Immature natural killer cell (primary cell): ENCODE measurements around the gene HLX. TPM values are rescaled to one million over a fixed set of nuclear protein-coding genes. Genes with fewer than 3 reads are reported as not detected.

Experiments
- DNase-seq, 3 donors: peaks; one replicate each; pipeline ENCODE4 v3.0.0; 2022; ENCODE audit warnings: mixed read lengths in 1 of 3
- H3K27ac Mint-ChIP-seq, 6 donors: one replicate each; pipeline ENCODE4 v1.8.0; 2020; ENCODE audit warnings: mixed read lengths in 6 of 6, mild to moderate bottlenecking in 5 of 6, inconsistent platforms in 4 of 6, moderate library complexity in 3 of 6
- H3K27me3 Mint-ChIP-seq, 3 donors: one replicate each; pipeline ENCODE4 v1.8.0; 2020 to 2021; ENCODE audit warnings: low read depth in 3 of 3, mild to moderate bottlenecking in 3 of 3, mixed read lengths in 3 of 3, moderate library complexity in 3 of 3, inconsistent platforms in 1 of 3
- H3K36me3 Mint-ChIP-seq, 3 donors: one replicate each; pipeline ENCODE4 v1.8.0; 2020; ENCODE audit warnings: mixed read lengths in 3 of 3, inconsistent platforms in 2 of 3, mild to moderate bottlenecking in 2 of 3
- H3K4me1 Mint-ChIP-seq, 2 donors: one replicate each; pipeline ENCODE4 v1.8.0; 2020; ENCODE audit warnings: inconsistent platforms in 2 of 2, mild to moderate bottlenecking in 2 of 2, mixed read lengths in 2 of 2, moderate library complexity in 1 of 2
- H3K4me3 Mint-ChIP-seq, 5 donors: one replicate each; pipeline ENCODE4 v1.8.0; 2020; ENCODE audit warnings: mild to moderate bottlenecking in 5 of 5, mixed read lengths in 5 of 5, inconsistent platforms in 3 of 5, moderate library complexity in 3 of 5
- H3K9me3 Mint-ChIP-seq, 6 donors: one replicate each; pipeline ENCODE4 v1.8.0; 2020; ENCODE audit warnings: mild to moderate bottlenecking in 6 of 6, mixed read lengths in 6 of 6, inconsistent platforms in 4 of 6, moderate library complexity in 3 of 6
- polyA plus RNA-seq, 3 donors: library from polyadenylated mRNA; unstranded; fragments of 300-500 nt; fragmentation: Illumina TruSeq; gene quantifications; one replicate each; pipeline ENCODE4 v1.2.3, GENCODE V29; 2021

The HLX gene
- under 1 TPM in 1 of 3 donors, not detected in 2; 0.09 TPM for polyA plus RNA-seq

- Mint-ChIP-seq H3K9me3 (peaks cover 0 to 4% (median 0%) of the 10 kb centered on the region in 6 donors), H3K4me1 (peaks cover 32 to 39% of the 10 kb centered on the region in 2 donors), H3K27me3 (peaks cover 23 to 54% (median 35%) of the 10 kb centered on the region in 3 donors), H3K27ac (no peak within 1 kb of the TSS), H3K36me3 (peaks cover 0 to 3% (median 0%) of the 10 kb centered on the region in 3 donors), H3K4me3 (peak within 1 kb of the TSS; percentile 74 to 77 (median 77))
- DNase-seq: peak in 2 of 3 donors; percentile 8 to 23
These were observed at the start of gene HLX for GRCh38 chr1:220879076-220879508. Gene HLX, plus strand, starts transcription at chr1:220879443. Its CDS starts 415 bp downstream, at chr1:220879858.

- H3K27me3 Mint-ChIP-seq: peaks cover 2 to 6% (median 6%) of the 10 kb centered on the region in 3 donors
- no peak overlapping the region for H3K27ac Mint-ChIP-seq
- no peak overlapping the region for H3K4me3 Mint-ChIP-seq
- H3K9me3 Mint-ChIP-seq: peaks cover 0 to 2% (median 0%) of the 10 kb centered on the region in 6 donors
- no peak for DNase-seq
- no peaks in the 10 kb centered on the region for H3K36me3 Mint-ChIP-seq
- no peaks in the 10 kb centered on the region for H3K4me1 Mint-ChIP-seq
These were observed 45.8 kb upstream of the HLX start for GRCh38 chr1:220833436-220833835.

GRCh38 chr1:220834155-220834870 is 44.9 kb upstream of the HLX start:
- DNase-seq: no peak
- H3K4me1 Mint-ChIP-seq: no peaks in the 10 kb centered on the region
- peaks cover 0 to 2% (median 0%) of the 10 kb centered on the region in 6 donors for H3K9me3 Mint-ChIP-seq
- H3K27ac Mint-ChIP-seq: no peak overlapping the region
- no peak overlapping the region for H3K4me3 Mint-ChIP-seq
- no peaks in the 10 kb centered on the region for H3K36me3 Mint-ChIP-seq
- peaks cover 2 to 6% (median 6%) of the 10 kb centered on the region in 3 donors for H3K27me3 Mint-ChIP-seq

- no peak overlapping the region for H3K4me3 Mint-ChIP-seq
- no peak overlapping the region for H3K27ac Mint-ChIP-seq
- H3K27me3 Mint-ChIP-seq: peaks cover 2 to 7% (median 2%) of the 10 kb centered on the region in 3 donors
- H3K4me1 Mint-ChIP-seq: no peaks in the 10 kb centered on the region
- no peaks in the 10 kb centered on the region for H3K36me3 Mint-ChIP-seq
- peaks cover 0 to 2% (median 0%) of the 10 kb centered on the region in 6 donors for H3K9me3 Mint-ChIP-seq
- DNase-seq: no peak
These were observed 40.7 kb upstream of the HLX start for GRCh38 chr1:220838578-220838977.

- H3K27me3 Mint-ChIP-seq: peaks cover 2 to 4% (median 2%) of the 10 kb centered on the region in 3 donors
- no peaks in the 10 kb centered on the region for H3K36me3 Mint-ChIP-seq
- no peak overlapping the region for H3K4me3 Mint-ChIP-seq
- DNase-seq: no peak
- H3K9me3 Mint-ChIP-seq: peaks cover 0 to 2% (median 0%) of the 10 kb centered on the region in 6 donors
- no peaks in the 10 kb centered on the region for H3K4me1 Mint-ChIP-seq
- no peak overlapping the region for H3K27ac Mint-ChIP-seq
These were observed 39.8 kb upstream of the HLX start for GRCh38 chr1:220839474-220839873.

- no peaks in the 10 kb centered on the region for H3K9me3 Mint-ChIP-seq
- H3K4me3 Mint-ChIP-seq: no peak overlapping the region
- H3K27me3 Mint-ChIP-seq: peaks cover 0 to 3% (median 0%) of the 10 kb centered on the region in 3 donors
- H3K36me3 Mint-ChIP-seq: no peaks in the 10 kb centered on the region
- no peaks in the 10 kb centered on the region for H3K4me1 Mint-ChIP-seq
- no peak for DNase-seq
- no peak overlapping the region for H3K27ac Mint-ChIP-seq
These were observed 38.0 kb upstream of the HLX start for GRCh38 chr1:220841293-220841692.

- DNase-seq: no peak
- Mint-ChIP-seq H3K27ac (no peak overlapping the region), H3K4me3 (no peak overlapping the region), H3K27me3 (peaks cover 0 to 3% (median 0%) of the 10 kb centered on the region in 3 donors), H3K4me1 (no peaks in the 10 kb centered on the region), H3K9me3 (no peaks in the 10 kb centered on the region), H3K36me3 (no peaks in the 10 kb centered on the region)
These were observed 35.7 kb upstream of the HLX start for GRCh38 chr1:220843481-220844011.

GRCh38 chr1:220852408-220852807 is 26.8 kb upstream of the HLX start:
- Mint-ChIP-seq H3K4me1 (no peaks in the 10 kb centered on the region), H3K27me3 (peaks cover 0 to 3% (median 2%) of the 10 kb centered on the region in 3 donors), H3K4me3 (no peak overlapping the region), H3K9me3 (peaks cover 9 to 43% (median 13%) of the 10 kb centered on the region in 6 donors), H3K27ac (no peak overlapping the region), H3K36me3 (peaks cover 0 to 3% (median 0%) of the 10 kb centered on the region in 3 donors)
- no peak for DNase-seq

GRCh38 chr1:220872296-220872695 is 6.9 kb upstream of the HLX start:
- Mint-ChIP-seq H3K9me3 (peaks cover 0 to 5% (median 3%) of the 10 kb centered on the region in 6 donors), H3K27me3 (peaks cover 4 to 21% (median 13%) of the 10 kb centered on the region in 3 donors), H3K36me3 (no peaks in the 10 kb centered on the region), H3K4me1 (no peaks in the 10 kb centered on the region), H3K4me3 (no peak overlapping the region), H3K27ac (no peak overlapping the region)
- no peak for DNase-seq

- Mint-ChIP-seq H3K4me1 (peaks cover 5 to 8% of the 10 kb centered on the region in 2 donors), H3K36me3 (no peaks in the 10 kb centered on the region), H3K27me3 (peaks cover 8 to 26% (median 19%) of the 10 kb centered on the region in 3 donors), H3K9me3 (peaks cover 0 to 4% (median 0%) of the 10 kb centered on the region in 6 donors), H3K4me3 (no peak overlapping the region), H3K27ac (no peak overlapping the region)
- no peak for DNase-seq
These were observed 6.2 kb upstream of the HLX start for GRCh38 chr1:220873087-220873486.

- H3K4me3 Mint-ChIP-seq: no peak overlapping the region
- H3K4me1 Mint-ChIP-seq: peaks cover 14 to 18% of the 10 kb centered on the region in 2 donors
- no peak for DNase-seq
- peaks cover 10 to 29% (median 26%) of the 10 kb centered on the region in 3 donors for H3K27me3 Mint-ChIP-seq
- H3K9me3 Mint-ChIP-seq: peaks cover 0 to 4% (median 0%) of the 10 kb centered on the region in 6 donors
- no peak overlapping the region for H3K27ac Mint-ChIP-seq
- no peaks in the 10 kb centered on the region for H3K36me3 Mint-ChIP-seq
These were observed 5.2 kb upstream of the HLX start for GRCh38 chr1:220873868-220874655.

- Mint-ChIP-seq H3K27ac (no peak overlapping the region), H3K4me1 (peaks cover 17 to 22% of the 10 kb centered on the region in 2 donors), H3K4me3 (no peak overlapping the region), H3K36me3 (no peaks in the 10 kb centered on the region), H3K9me3 (peaks cover 0 to 2% (median 0%) of the 10 kb centered on the region in 6 donors), H3K27me3 (peaks cover 13 to 32% (median 21%) of the 10 kb centered on the region in 3 donors)
- no peak for DNase-seq
These were observed 4.0 kb upstream of the HLX start for GRCh38 chr1:220875260-220875659.

GRCh38 chr1:220876511-220877376 is 2.5 kb upstream of the HLX start:
- no peak overlapping the region for H3K27ac Mint-ChIP-seq
- peaks cover 31 to 37% of the 10 kb centered on the region in 2 donors for H3K4me1 Mint-ChIP-seq
- H3K9me3 Mint-ChIP-seq: peaks cover 0 to 4% (median 0%) of the 10 kb centered on the region in 6 donors
- no peak for DNase-seq
- peaks cover 0 to 3% (median 0%) of the 10 kb centered on the region in 3 donors for H3K36me3 Mint-ChIP-seq
- H3K4me3 Mint-ChIP-seq: peak overlapping the region in 2 of 5 donors; percentile 21 to 31
- peaks cover 20 to 42% (median 33%) of the 10 kb centered on the region in 3 donors for H3K27me3 Mint-ChIP-seq
